ENCODE results near the gene MIA2. TPM values are rescaled to one million over a fixed set of nuclear protein-coding genes. Genes with fewer than 3 reads are reported as not detected.
"Not testable (repeated sequence)": the region's sequence is repeated elsewhere in the genome, so short reads cannot be mapped to it uniquely, and the experiment has no call there.

The MIA2 gene
- total RNA-seq, 1 experiment from 2014 or later = 15.0 TPM

GRCh38 chr14:39262214-39262613 is 28.5 kb downstream of the MIA2 start:
- H3K27me3 Mint-ChIP-seq (ENCODE audit: low read depth) = not testable (repeated sequence)
- peaks cover 10 to 11% of the 10 kb centered on the region in 2 experiments for H3K9me3 Mint-ChIP-seq

More at GRCh38 chr14:39262214-39262613, 28.5 kb downstream of the MIA2 start:
- not testable (repeated sequence) for H3K27me3 ChIP-seq (ENCODE audit: insufficient read depth, low read length); H3K27ac ChIP-seq (ENCODE audit: insufficient read length, low read depth, low read length); H3K79me1 ChIP-seq (ENCODE audit: insufficient read depth, low read depth, low read length, poor library complexity, severe bottlenecking); H4K91ac ChIP-seq (ENCODE audit: insufficient read length, low read depth, low read length); H3K23me2 ChIP-seq (ENCODE audit: insufficient read length, low read depth, low read length, poor library complexity, severe bottlenecking); H3K14ac ChIP-seq (ENCODE audit: insufficient read depth, low read length); H3K9ac ChIP-seq (ENCODE audit: extremely low read depth, insufficient read length, low read length); DNase-seq; H2AK5ac ChIP-seq (ENCODE audit: insufficient read length, low read length); H4K8ac ChIP-seq (replicated peaks; ENCODE audit: insufficient read length, low read depth, low read length); H3K4ac ChIP-seq (ENCODE audit: low read depth, low read length); H3K18ac ChIP-seq (ENCODE audit: insufficient read length, low read depth, low read length); H4K20me1 ChIP-seq (ENCODE audit: control insufficient read depth, insufficient read depth, insufficient read length); H3K4me2 ChIP-seq (ENCODE audit: insufficient read depth, insufficient read length, low read length); H3K23ac ChIP-seq (ENCODE audit: insufficient read length, low read depth, low read length); H3K56ac ChIP-seq (ENCODE audit: insufficient read length, low read depth, low read length); H2AFZ ChIP-seq (ENCODE audit: low read length); H3K27ac Mint-ChIP-seq; H3K79me2 ChIP-seq (ENCODE audit: insufficient read depth, low read length); H2BK120ac ChIP-seq (ENCODE audit: low read depth, low read length, poor library complexity, severe bottlenecking); H4K5ac ChIP-seq (ENCODE audit: insufficient read length, low read depth, low read length); H3K4me3 Mint-ChIP-seq; H2BK20ac ChIP-seq (ENCODE audit: low read depth, low read length, poor library complexity, severe bottlenecking); H2BK12ac ChIP-seq (ENCODE audit: insufficient read length, low read depth, low read length); H3K4me1 ChIP-seq (ENCODE audit: insufficient read depth, low read length); H2BK15ac ChIP-seq (ENCODE audit: low read depth, low read length); H3K9me3 ChIP-seq (ENCODE audit: control insufficient read depth, low read depth, low read length); H3K36me3 Mint-ChIP-seq (ENCODE audit: insufficient read depth in 1 of 3, low read depth in 3 of 3); H3T11ph ChIP-seq (ENCODE audit: low read length); H2BK5ac ChIP-seq (ENCODE audit: insufficient read length, low read length)
- no CpG with 5 or more reads among the region's 1 CpG for WGBS (ENCODE audit: extremely low coverage, insufficient read length, low lambda C conversion rate)
- H3K4me1 Mint-ChIP-seq = peaks cover 7 to 11% of the 10 kb centered on the region in 2 experiments
